Measurements from ENCODE around the gene GALNT7. TPM values are rescaled to one million over a fixed set of nuclear protein-coding genes. Genes with fewer than 3 reads are reported as not detected.
A peak's percentile ranks its signal among the peaks of the same experiment; 100 is the strongest.

Gene GALNT7
- total RNA-seq, 1 donor from 2014 or later: 36.2 TPM

- no peak overlapping the region for H3K27ac Mint-ChIP-seq (ENCODE audit: unreplicated experiment)
- TF ChIP-seq CTCF (conservative IDR thresholded peaks at IDR 0.05): no peak
- no peaks in the 10 kb centered on the region for H3K9me3 Mint-ChIP-seq
- peaks cover 39% of the 10 kb centered on the region for H3K4me1 Mint-ChIP-seq
- DNase-seq (ENCODE audit: low read depth, low spot score): no peak
- H3K36me3 Mint-ChIP-seq (ENCODE audit: low read depth): peaks cover 13% of the 10 kb centered on the region
- peaks cover 5% of the 10 kb centered on the region for H3K27me3 Mint-ChIP-seq (ENCODE audit: low read depth)
- peak overlapping the region; percentile 11 for H3K4me3 Mint-ChIP-seq
These were observed 168.9 kb downstream of the GALNT7 start for GRCh38 chr4:173337463-173337862.

DNA sequence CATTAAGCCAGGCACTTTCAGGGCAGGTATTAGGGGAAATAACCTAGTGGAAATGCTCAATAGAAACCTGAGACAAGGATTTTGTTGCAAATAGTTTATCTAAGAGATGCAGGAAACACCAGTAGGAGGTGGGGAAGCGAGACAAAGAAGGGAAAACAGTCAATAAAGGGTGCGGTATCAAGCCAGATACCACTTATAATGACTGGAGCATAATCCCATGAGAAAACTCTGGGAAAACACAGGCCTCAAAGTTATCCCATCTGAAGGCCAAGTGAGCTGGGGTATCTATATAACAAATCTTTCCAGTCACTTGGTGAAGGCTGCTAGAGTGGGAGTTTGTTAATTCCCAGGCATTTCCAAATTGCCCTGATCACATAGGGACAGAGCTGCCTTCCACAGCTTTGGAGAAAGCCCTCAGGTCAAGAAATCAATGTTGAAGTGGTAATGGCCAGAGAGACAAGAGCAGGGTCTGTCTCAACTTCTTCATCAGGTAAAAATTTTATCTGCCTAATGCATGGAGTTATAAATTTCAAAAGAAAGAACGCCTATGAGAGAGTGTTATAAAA, 175.3 kb downstream of the GALNT7 start:
- no peak for TF ChIP-seq CTCF (conservative IDR thresholded peaks at IDR 0.05)
- Mint-ChIP-seq H3K4me3 (no peak overlapping the region), H3K4me1 (peaks cover 10% of the 10 kb centered on the region), H3K9me3 (no peaks in the 10 kb centered on the region), H3K36me3 (ENCODE audit: low read depth) (no peaks in the 10 kb centered on the region), H3K27ac (ENCODE audit: unreplicated experiment) (no peak overlapping the region), H3K27me3 (ENCODE audit: low read depth) (no peaks in the 10 kb centered on the region)
- DNase-seq (ENCODE audit: low read depth, low spot score): no peak

DNA sequence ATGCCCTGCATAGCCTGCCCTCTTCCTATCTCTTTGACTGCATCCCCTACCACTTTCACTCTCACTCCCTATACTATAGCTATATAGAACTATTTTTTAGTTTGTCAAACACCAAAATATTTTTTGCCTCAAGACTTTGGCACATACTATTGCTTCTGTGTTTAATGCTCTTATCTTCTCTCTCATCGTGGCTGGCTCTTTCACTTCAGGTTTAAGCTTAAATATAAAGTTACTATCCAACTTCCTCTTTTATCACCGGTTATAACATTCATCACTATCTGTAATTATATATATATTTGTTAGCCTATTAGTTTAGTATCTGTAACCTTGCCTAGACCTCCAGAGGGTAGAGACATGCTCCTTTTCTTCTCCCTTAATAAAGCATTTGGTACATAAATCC, 177.0 kb downstream of the GALNT7 start:
- Mint-ChIP-seq H3K9me3 (peaks cover 3% of the 10 kb centered on the region), H3K4me1 (peaks cover 10% of the 10 kb centered on the region), H3K4me3 (no peak overlapping the region), H3K36me3 (ENCODE audit: low read depth) (peaks cover 3% of the 10 kb centered on the region), H3K27me3 (ENCODE audit: low read depth) (no peaks in the 10 kb centered on the region), H3K27ac (ENCODE audit: unreplicated experiment) (no peak overlapping the region)
- TF ChIP-seq CTCF (conservative IDR thresholded peaks at IDR 0.05): no peak
- no peak for DNase-seq (ENCODE audit: low read depth, low spot score)

DNA sequence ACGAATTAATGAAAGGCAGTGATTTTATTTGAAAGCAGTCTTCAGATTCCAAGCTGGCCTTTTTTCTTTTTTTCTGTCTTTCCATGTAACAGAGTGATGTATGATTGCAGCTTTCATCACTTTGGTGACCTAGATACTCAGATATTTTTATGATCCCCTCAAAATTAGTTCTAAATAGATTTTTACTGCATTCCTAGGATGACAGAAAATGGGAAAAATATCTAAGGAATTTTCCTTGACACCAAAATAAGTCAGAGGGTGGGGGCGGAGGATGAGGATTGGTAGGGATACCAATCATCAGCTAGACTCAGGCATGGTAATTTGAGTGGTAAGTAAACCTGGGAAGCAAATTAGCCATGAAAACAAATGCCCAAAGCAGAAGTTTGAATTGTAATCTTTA, 177.5 kb downstream of the GALNT7 start:
- peaks cover 3% of the 10 kb centered on the region for H3K36me3 Mint-ChIP-seq (ENCODE audit: low read depth)
- H3K4me1 Mint-ChIP-seq: peaks cover 5% of the 10 kb centered on the region
- no peaks in the 10 kb centered on the region for H3K27me3 Mint-ChIP-seq (ENCODE audit: low read depth)
- no peak overlapping the region for H3K27ac Mint-ChIP-seq (ENCODE audit: unreplicated experiment)
- no peak overlapping the region for H3K4me3 Mint-ChIP-seq
- H3K9me3 Mint-ChIP-seq: peaks cover 3% of the 10 kb centered on the region
- DNase-seq (ENCODE audit: low read depth, low spot score): no peak
- no peak for TF ChIP-seq CTCF (conservative IDR thresholded peaks at IDR 0.05)

DNA sequence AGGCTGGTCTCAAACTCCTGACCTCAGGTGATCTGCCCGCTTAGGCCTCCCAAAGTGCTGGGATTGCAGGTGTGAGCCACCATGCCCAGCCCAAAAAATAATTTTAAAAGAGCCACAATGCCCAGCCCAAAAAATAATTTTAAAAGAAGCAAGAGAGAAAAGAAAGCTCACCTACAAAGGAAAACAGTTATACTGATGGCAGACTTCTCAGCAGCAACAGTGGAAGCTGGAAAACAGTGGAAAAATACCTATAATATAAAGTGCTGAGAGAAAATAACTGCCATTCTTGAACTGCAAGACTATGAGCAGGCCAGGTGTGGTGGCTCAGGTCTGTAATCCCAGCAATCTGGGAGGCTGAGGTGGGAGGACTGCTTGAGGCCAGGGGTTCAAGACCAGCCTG, 178.9 kb downstream of the GALNT7 start:
- no peak for DNase-seq (ENCODE audit: low read depth, low spot score)
- TF ChIP-seq CTCF (conservative IDR thresholded peaks at IDR 0.05): no peak
- Mint-ChIP-seq H3K4me1 (no peaks in the 10 kb centered on the region), H3K9me3 (peaks cover 3% of the 10 kb centered on the region), H3K4me3 (no peak overlapping the region), H3K36me3 (ENCODE audit: low read depth) (peaks cover 3% of the 10 kb centered on the region), H3K27me3 (ENCODE audit: low read depth) (no peaks in the 10 kb centered on the region), H3K27ac (ENCODE audit: unreplicated experiment) (no peak overlapping the region)
